Mucosa of rectum (tissue), 2 donors: Measurements from ENCODE around the gene SZRD1.

ENCODE experiments used
- H3K27ac ChIP-seq, 2 donors: one replicate each; pipeline ENCODE4 v1.7.0; 2013; ENCODE audit warnings: inconsistent platforms in 2 of 2, low read depth in 2 of 2, low read length in 2 of 2
- H3K27me3 ChIP-seq, 2 donors: one replicate each; pipeline ENCODE4 v1.7.0; 2013; ENCODE audit warnings: low read length in 2 of 2; ENCODE audit not compliant: control insufficient read depth in 2 of 2, insufficient read depth in 2 of 2
- H3K36me3 ChIP-seq, 2 donors: one replicate each; pipeline ENCODE4 v1.7.0; 2013; ENCODE audit warnings: low read length in 2 of 2; ENCODE audit not compliant: control insufficient read depth in 2 of 2, insufficient read depth in 2 of 2
- H3K4me1 ChIP-seq, 2 donors: one replicate each; pipeline ENCODE4 v1.7.0; 2013; ENCODE audit warnings: low read length in 2 of 2, mild to moderate bottlenecking in 1 of 2; ENCODE audit not compliant: control insufficient read depth in 2 of 2, insufficient read depth in 2 of 2
- H3K4me3 ChIP-seq, 2 donors: one replicate each; pipeline ENCODE4 v1.7.0; 2013; ENCODE audit warnings: low read length in 2 of 2
- H3K9ac ChIP-seq, 2 donors: one replicate each; pipeline ENCODE4 v1.7.0; 2013; ENCODE audit warnings: low read length in 2 of 2, low read depth in 1 of 2, mild to moderate bottlenecking in 1 of 2
- H3K9me3 ChIP-seq, 2 donors: one replicate each; pipeline ENCODE4 v1.7.0; 2013; ENCODE audit warnings: low read length in 2 of 2; ENCODE audit not compliant: control insufficient read depth in 2 of 2
- donor health status: healthy.
- donor health status: Normal muscosa, but diverticular disease.

SZRD1 gene

GRCh38 chr1:16447641-16448040 lies 80.6 kb downstream of the SZRD1 start:
- Histone ChIP-seq H3K4me1 (peaks cover 3 to 8% of the 10 kb centered on the region in 2 donors), H3K27ac (no peak overlapping the region), H3K27me3 (no peaks in the 10 kb centered on the region), H3K4me3 (no peak overlapping the region), H3K9ac (no peak overlapping the region), H3K36me3 (peaks cover 59 to 74% of the 10 kb centered on the region in 2 donors), H3K9me3 (no peaks in the 10 kb centered on the region)
